Liver (tissue), 9 donors: ENCODE data around the gene SLC38A10. TPM values are rescaled to one million over a fixed set of nuclear protein-coding genes. Genes with fewer than 3 reads are reported as not detected.

ENCODE experiments used
- DNase-seq: peaks from one replicate; pipeline ENCODE4 v3.0.0-alpha.2; 2017; ENCODE audit warnings: low spot score
- H3K27ac ChIP-seq, 2 donors: one replicate each; pipeline ENCODE4 v1.7.0; 2013; ENCODE audit warnings: inconsistent platforms in 2 of 2, low read length in 2 of 2, control low read depth in 1 of 2, low read depth in 1 of 2, mild to moderate bottlenecking in 1 of 2
- H3K27me3 ChIP-seq, 4 donors: one replicate each; pipeline versions ENCODE4 v1.6.1 to v1.7.0; 2013; ENCODE audit warnings: low read length in 3 of 4, inconsistent platforms in 1 of 4, mild to moderate bottlenecking in 1 of 4, moderate library complexity in 1 of 4; ENCODE audit not compliant: control insufficient read depth in 4 of 4, insufficient read depth in 4 of 4
- H3K36me3 ChIP-seq, 4 donors: one replicate each; pipeline versions ENCODE4 v1.6.1 to v1.7.0; 2013; ENCODE audit warnings: low read length in 3 of 4, mild to moderate bottlenecking in 3 of 4, low read depth in 1 of 4, moderate library complexity in 1 of 4; ENCODE audit not compliant: control insufficient read depth in 4 of 4, insufficient read depth in 3 of 4
- H3K4me1 ChIP-seq, 4 donors: one replicate each; pipeline versions ENCODE4 v1.6.1 to v1.7.0; 2013; ENCODE audit warnings: low read length in 3 of 4, mild to moderate bottlenecking in 3 of 4, moderate library complexity in 1 of 4; ENCODE audit not compliant: control insufficient read depth in 4 of 4, insufficient read depth in 4 of 4
- H3K4me3 ChIP-seq, 3 donors: one replicate each; pipeline versions ENCODE4 v1.6.1 to v1.7.0; 2013; ENCODE audit warnings: low read length in 3 of 3, control low read depth in 1 of 3, low read depth in 1 of 3, mild to moderate bottlenecking in 1 of 3
- H3K9ac ChIP-seq, 2 donors: one replicate each; pipeline ENCODE4 v1.7.0; 2013; ENCODE audit warnings: low read length in 2 of 2, mild to moderate bottlenecking in 2 of 2, moderate library complexity in 2 of 2, control low read depth in 1 of 2, low read depth in 1 of 2
- H3K9me3 ChIP-seq, 4 donors: one replicate each; pipeline versions ENCODE4 v1.6.1 to v1.7.0; 2013; ENCODE audit warnings: low read length in 3 of 4; ENCODE audit not compliant: control insufficient read depth in 4 of 4
- ATF3 ChIP-seq: IDR thresholded peaks from 2 replicates; pipeline ENCODE4 v1.6.1; 2016; ENCODE audit warnings: antibody characterized with exemption
- CTCF ChIP-seq: fragments of 150-350 bp; IDR thresholded peaks from 2 replicates; pipeline ENCODE4 v1.5.1; 2017; ENCODE audit warnings: improper control_type of control experiment, low read depth, low read length; ENCODE audit not compliant: missing input control
- EGR1 ChIP-seq, 2 donors: IDR thresholded peaks; 2 replicates each; pipeline ENCODE4 v1.6.1; 2016 to 2018; ENCODE audit warnings: antibody characterized with exemption in 2 of 2, low read depth in 2 of 2
- FOXA1 ChIP-seq: IDR thresholded peaks from 2 replicates; pipeline ENCODE4 v1.6.1; 2016; ENCODE audit warnings: antibody characterized with exemption
- FOXA2 ChIP-seq: IDR thresholded peaks from 2 replicates; pipeline ENCODE4 v1.6.1; 2016; ENCODE audit warnings: antibody characterized with exemption
- GABPA ChIP-seq, 2 donors: IDR thresholded peaks in 1 of 2; conservative IDR thresholded peaks in 1 of 2; 2 replicates each; pipeline ENCODE4 v1.6.1; 2016; ENCODE audit warnings: antibody characterized with exemption in 2 of 2, mild to moderate bottlenecking in 1 of 2, moderate library complexity in 1 of 2
- HNF4A ChIP-seq, 2 donors: conservative IDR thresholded peaks; 2 replicates each; pipeline ENCODE4 v1.6.1; 2016; ENCODE audit warnings: antibody characterized with exemption in 2 of 2, mild to moderate bottlenecking in 2 of 2
- HNF4G ChIP-seq: IDR thresholded peaks from 2 replicates; pipeline ENCODE4 v1.6.1; 2016; ENCODE audit warnings: antibody characterized with exemption
- JUND ChIP-seq, 2 donors: IDR thresholded peaks; 2 replicates each; pipeline ENCODE4 v1.6.1; 2016; ENCODE audit warnings: antibody characterized with exemption in 2 of 2
- NR2F2 ChIP-seq: IDR thresholded peaks from 2 replicates; pipeline ENCODE4 v1.6.1; 2016; ENCODE audit warnings: antibody characterized with exemption
- RAD21 ChIP-seq, 2 donors: IDR thresholded peaks; 2 replicates each; pipeline ENCODE4 v1.6.1; 2016; ENCODE audit warnings: antibody characterized with exemption in 2 of 2, mild to moderate bottlenecking in 2 of 2
- REST ChIP-seq: IDR thresholded peaks from 2 replicates; pipeline ENCODE4 v1.6.1; 2016; ENCODE audit warnings: antibody characterized with exemption, mild to moderate bottlenecking
- RXRA ChIP-seq, 2 donors: IDR thresholded peaks; 2 replicates each; pipeline ENCODE4 v1.6.1; 2017 to 2018; ENCODE audit warnings: antibody characterized with exemption in 2 of 2, mild to moderate bottlenecking in 1 of 2
- SP1 ChIP-seq: IDR thresholded peaks from 2 replicates; pipeline ENCODE4 v1.6.1; 2018; ENCODE audit warnings: antibody characterized with exemption, mild to moderate bottlenecking
- TAF1 ChIP-seq: conservative IDR thresholded peaks from 2 replicates; pipeline ENCODE4 v1.6.1; 2016; ENCODE audit warnings: antibody characterized with exemption, mild to moderate bottlenecking
- YY1 ChIP-seq: IDR thresholded peaks from 2 replicates; pipeline ENCODE4 v1.6.1; 2016; ENCODE audit warnings: antibody characterized with exemption, mild to moderate bottlenecking
- ZBTB33 ChIP-seq: IDR thresholded peaks from 2 replicates; pipeline ENCODE4 v1.6.1; 2016; ENCODE audit warnings: antibody characterized with exemption
- WGBS: extraction: QIAGEN DNeasy Blood & Tissue Kit; methylation state at CpG from one replicate; pipeline ENCODE4 v1.1.7; 2013; 5-methylcytosine and 5-hydroxymethylcytosine counted together
- polyA plus RNA-seq, 2 donors: library from polyadenylated mRNA; stranded (reverse) in 1 of 2; unstranded in 1 of 2; fragments of 200-250 nt in 1 of 2; fragments of >200 nt in 1 of 2; fragmentation: Nextera tagmentation in 1 of 2; extraction: Ambion mirVana in 1 of 2; gene quantifications; one replicate each; pipeline versions ENCODE4 v1.2.1 to v1.2.3, GENCODE V29; 2013 to 2015
- total RNA-seq, 2 donors: library from RNA; depleted of rRNA; stranded (reverse); fragments of >200 nt; gene quantifications; one replicate each; pipeline ENCODE4 v1.2.3, GENCODE V29; 2014
- TF ChIP-seq, protein P1 (sequence below): IDR thresholded peaks from 2 replicates; pipeline ENCODE4 v1.6.1; 2016; ENCODE audit warnings: antibody characterized with exemption
- donor health status: healthy.
- donor health status: healthy.
- donor health status: healthy.
- donor health status: healthy.
- donor health status: healthy.

SLC38A10 gene
- total and polyA plus RNA-seq, 4 donors: 29.3 to 117 (median 54.7) TPM

DNA sequence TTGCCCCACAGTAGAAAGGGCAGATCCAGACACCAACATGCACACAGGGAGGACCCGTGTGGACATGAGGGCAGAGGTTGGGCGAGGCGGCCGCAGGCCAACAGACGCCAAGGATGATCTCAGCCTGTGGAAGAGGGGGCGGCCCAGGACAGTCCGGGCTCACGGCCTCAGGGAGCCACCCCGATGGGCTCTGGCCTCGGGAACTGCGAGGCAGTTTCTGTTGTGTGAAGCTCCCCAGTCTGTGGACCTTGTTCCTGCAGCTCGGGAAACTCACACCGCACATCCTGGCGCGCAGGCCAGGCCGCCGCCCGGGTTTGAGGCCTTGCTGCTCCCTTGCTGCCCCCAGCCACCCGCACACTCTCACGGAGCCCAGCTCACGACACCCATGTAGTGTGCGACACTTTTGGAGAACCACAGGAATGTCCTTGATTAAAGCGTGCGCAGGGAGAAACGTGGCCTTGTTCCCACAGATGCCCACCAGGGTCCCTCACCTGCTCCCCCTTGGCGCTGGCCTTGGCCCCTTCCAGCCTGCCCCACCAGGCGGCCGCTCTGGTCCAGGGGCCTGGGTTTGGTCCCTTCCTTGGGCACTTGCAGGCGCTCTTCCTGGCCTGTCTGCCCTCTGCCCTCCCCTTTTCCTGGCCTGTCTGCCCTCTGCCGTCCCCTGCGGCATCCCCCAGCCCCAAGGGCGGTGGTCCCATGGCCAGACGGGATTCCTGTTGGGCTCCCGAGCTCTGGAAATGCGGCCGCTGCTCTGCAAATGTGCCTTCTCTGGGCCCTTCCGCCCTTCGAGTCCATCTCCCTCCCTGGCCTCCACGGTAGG, 9.3 kb upstream of the SLC38A10 start:
- no peaks in the 10 kb centered on the region for H3K9me3 ChIP-seq
- WGBS: 75% methylated on average over 39 of the region's 39 CpGs
- H3K27ac ChIP-seq: peak overlapping the region; percentile 70 to 74
- H3K27me3 ChIP-seq: no peaks in the 10 kb centered on the region
- H3K9ac ChIP-seq: no peak overlapping the region
- H3K36me3 ChIP-seq: no peaks in the 10 kb centered on the region
- TF ChIP-seq TAF1 (no peak), HNF4A (conservative IDR thresholded peaks at IDR 0.05) (peak; percentile 71 to 81), YY1 (no peak), ATF3 (no peak), FOXA1 (no peak), RAD21 (IDR thresholded peaks at IDR 0.05) (no peak), EGR1 (IDR thresholded peaks at IDR 0.05; ENCODE audit: low read depth in 2 of 2) (peak in 1 of 2 donors; percentile 55), SP1 (peak; percentile 55), GABPA (IDR thresholded peaks at IDR 0.05 in 1 of 2, conservative IDR thresholded peaks at IDR 0.05 in 1 of 2) (no peak), HNF4G (no peak), NR2F2 (no peak), RXRA (IDR thresholded peaks at IDR 0.05) (peak; percentile 84 to 89), FOXA2 (no peak), ZBTB33 (no peak), JUND (IDR thresholded peaks at IDR 0.05) (peak in 1 of 2 donors; percentile 58), CTCF (no peak), REST (no peak)
- TF ChIP-seq, protein P1, sequence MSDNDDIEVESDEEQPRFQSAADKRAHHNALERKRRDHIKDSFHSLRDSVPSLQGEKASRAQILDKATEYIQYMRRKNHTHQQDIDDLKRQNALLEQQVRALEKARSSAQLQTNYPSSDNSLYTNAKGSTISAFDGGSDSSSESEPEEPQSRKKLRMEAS: no peak
- H3K4me1 ChIP-seq: peaks cover 3 to 33% (median 22%) of the 10 kb centered on the region in 4 donors
- DNase-seq: no peak
- H3K4me3 ChIP-seq: no peak overlapping the region
